GM12892 (cell line): ENCODE measurements around the gene UBTD1.
"Not testable (repeated sequence)": the region's sequence is repeated elsewhere in the genome, so short reads cannot be mapped to it uniquely, and the experiment has no call there.

ENCODE experiments used
- DNase-seq: peaks from one replicate; pipeline ENCODE4 v3.0.0; 2011; ENCODE audit not compliant: insufficient read length
- FAIRE-seq: peaks from 2 replicates; lab custom pipeline; 2011; peaks lifted over from hg19 to GRCh38; lab: Jason Lieb, UNC
- POLR2A ChIP-seq: IDR thresholded peaks from 2 replicates; pipeline ENCODE4 v1.6.1; 2011; ENCODE audit warnings: low read depth, low read length, control low read depth
- POLR2AphosphoS5 ChIP-seq: IDR thresholded peaks from 2 replicates; pipeline ENCODE4 v1.6.1; 2011; ENCODE audit warnings: low read depth, low read length, control low read depth
- TAF1 ChIP-seq: IDR thresholded peaks from 2 replicates; pipeline ENCODE4 v1.6.1; 2011; ENCODE audit warnings: low read depth, mild to moderate bottlenecking, control low read depth, low read length, borderline replicate concordance

UBTD1 gene

DNA sequence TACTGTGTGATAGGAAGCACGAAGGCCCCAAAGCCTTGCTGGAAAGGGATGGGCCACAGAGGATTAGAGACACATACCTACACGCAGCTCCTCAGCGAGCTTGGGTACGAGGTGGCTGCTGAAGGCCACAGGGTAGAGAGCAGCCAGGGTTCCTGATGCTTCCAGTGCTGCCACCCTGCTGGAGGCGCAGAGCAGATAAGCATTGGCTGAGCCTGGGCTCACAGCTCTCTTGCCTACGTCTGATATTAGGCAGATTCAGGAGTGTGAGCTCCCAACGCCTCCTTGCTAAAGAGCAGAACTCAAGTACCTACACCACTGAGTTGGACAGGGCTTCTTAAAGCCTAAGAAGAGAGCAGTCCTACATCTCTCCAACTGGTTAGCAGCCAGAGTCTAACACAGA, 32.7 kb upstream of the UBTD1 start:
- no peak for FAIRE-seq
- no peak for DNase-seq
- TF ChIP-seq POLR2AphosphoS5 (no peak), POLR2A (no peak), TAF1 (no peak)

DNA sequence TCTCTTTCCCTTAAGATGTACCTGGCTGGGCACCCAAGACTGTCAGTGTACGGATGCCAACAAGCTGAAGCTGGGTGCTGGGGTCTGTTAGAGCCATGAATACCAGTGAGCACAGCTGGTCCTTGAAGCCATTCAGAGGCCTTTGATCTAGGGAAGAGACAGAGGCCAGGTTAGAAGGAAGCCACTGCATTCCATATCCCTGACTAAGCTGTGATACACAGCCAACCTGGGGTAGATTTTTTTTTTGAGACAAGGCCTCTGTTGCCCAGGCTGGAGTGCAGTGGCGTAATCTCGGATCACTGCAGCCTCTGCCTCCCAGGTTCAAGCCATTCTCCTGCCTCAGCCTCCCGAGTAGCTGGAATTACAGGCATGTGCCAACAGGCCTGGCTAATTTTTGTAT, 32.0 kb upstream of the UBTD1 start:
- TF ChIP-seq POLR2A (no peak), POLR2AphosphoS5 (no peak), TAF1 (no peak)
- DNase-seq: no peak
- no peak for FAIRE-seq

DNA sequence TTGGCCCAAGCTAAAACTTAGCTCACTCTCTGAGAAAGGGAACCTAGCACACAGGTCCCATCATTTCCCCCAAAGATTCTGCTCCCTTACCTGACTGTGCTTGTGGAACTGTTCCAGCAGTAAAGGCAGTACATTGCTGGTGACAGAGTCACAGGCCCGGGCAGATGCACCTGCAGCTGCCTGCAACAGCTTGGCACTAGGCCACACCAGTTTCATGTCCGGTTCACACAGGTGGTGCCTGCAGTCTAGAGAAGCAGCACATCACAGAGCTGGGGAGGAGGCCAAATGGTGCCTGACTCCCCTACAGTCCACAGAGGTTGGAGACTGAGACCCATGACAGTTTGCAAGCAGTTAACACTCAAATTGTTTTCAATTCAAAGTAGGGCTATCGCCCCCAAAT, 30.6 kb upstream of the UBTD1 start:
- no peak for FAIRE-seq
- no peak for TF ChIP-seq POLR2A
- no peak for TF ChIP-seq POLR2AphosphoS5
- TF ChIP-seq TAF1: no peak

DNA sequence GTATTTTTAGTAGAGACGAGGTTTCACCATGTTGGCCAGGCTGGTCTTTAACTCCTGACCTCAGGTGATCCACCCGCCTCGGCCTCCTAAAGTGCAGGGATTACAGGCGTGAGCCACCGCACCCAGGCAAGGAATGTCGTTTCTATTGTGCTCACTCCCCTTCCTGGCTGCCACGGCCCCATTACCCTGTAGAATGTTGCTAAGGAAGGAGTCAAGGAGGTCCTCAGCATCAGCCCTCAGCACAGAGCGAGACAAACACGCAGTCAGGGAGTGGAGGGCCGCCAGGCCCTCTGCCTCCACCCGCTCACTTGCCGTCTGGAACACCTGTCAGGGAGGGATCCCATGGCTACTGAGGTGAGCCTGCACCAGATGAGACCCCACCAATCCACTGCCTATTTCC, 29.9 kb upstream of the UBTD1 start:
- not testable (repeated sequence) for FAIRE-seq, DNase-seq

More for the DNA sequence above, 30.6 kb upstream of the UBTD1 start:
- no peak for DNase-seq

DNA sequence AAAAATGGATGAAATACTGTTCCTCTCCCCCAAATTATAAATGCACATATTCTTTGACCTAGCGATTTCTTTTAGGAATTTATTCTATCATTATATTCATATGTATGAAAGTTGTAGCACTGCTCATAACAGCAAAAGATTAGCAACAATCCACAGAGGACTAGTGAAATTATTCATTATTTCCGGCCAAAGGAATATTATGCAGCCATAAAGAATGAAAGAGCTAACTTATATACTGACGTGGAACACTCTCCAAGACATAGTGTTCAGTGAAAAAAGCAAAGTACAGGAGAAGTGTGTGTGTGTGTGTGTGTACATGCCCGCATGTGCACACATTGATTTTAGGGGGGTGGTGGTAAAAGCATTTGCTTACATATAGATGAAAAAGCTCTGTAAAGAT, 23.8 kb upstream of the UBTD1 start:
- TF ChIP-seq TAF1: no peak
- DNase-seq: no peak
- FAIRE-seq: no peak

DNA sequence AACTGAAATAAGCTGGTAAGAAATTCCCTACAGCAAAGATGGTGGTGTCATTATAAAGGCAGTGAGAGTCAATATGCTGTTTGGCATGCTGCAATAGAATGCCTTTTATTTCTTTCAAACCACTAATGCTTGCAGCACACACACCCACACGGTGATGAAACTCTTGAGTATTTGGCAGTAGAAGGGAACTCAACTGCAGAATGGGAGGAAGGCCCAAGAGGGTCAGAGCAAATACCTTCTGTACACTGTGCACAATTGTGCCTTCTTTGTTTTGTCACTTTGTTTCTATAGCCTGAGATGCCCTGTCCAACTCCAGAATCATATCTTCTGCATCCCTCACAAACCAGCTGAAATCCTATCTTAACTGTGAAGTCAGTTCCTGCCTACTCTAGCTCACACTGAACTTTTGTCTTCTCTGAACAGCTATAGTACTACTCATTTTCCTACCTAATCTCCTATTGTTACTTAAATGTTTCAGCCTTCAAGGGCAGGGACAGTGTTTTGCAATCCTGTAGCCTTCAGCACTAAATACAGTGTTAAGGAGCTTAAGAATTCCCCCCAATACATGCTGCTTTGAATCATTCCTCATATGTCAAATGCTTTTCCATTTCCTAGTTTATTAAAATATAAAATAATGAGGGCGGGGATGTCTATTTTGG, 22.7 kb upstream of the UBTD1 start:
- no peak for FAIRE-seq
- TF ChIP-seq TAF1 (no peak), POLR2AphosphoS5 (no peak), POLR2A (no peak)

DNA sequence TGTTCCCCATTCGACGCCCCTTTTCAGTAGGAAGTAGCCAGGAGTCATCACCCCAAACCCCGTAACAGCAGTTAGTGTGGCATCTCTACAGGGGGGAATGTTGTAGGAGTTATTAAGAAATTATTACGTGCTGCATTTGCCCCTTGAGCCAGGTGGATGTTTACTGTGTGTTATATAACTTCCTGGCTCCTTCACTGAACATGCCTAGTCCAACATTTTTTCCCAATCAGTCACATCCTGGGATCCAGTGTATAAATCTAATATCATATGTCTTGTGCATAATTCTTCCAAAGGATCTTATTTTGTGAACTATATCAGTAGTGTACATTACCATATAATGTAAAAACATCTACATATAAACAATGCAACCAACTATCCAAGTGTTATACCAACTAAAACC, 19.3 kb upstream of the UBTD1 start:
- FAIRE-seq, DNase-seq: not testable (repeated sequence)

More for the DNA sequence above, 22.7 kb upstream of the UBTD1 start:
- DNase-seq: no peak

DNA sequence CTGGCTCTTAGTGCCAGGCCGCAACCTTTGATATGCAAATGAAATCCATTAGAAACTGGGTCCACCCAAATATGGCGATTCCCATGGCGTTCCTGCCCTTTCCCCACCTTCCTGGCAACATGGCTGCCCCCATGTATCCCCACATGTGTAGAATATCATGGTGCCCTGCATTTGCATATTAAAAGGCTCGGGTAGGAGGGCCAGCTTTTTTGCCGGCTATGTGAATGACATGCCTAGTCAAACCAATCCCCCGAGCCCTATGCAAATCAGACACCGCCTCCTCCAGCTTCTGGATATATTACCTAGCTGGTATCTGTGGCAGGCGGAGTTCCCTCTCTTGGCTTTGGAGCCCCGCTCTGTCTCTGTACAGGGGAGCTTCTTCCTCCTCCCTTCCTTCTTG, 18.8 kb upstream of the UBTD1 start:
- TF ChIP-seq POLR2AphosphoS5: no peak
- no peak for TF ChIP-seq POLR2A
- no peak for FAIRE-seq
- DNase-seq: no peak

DNA sequence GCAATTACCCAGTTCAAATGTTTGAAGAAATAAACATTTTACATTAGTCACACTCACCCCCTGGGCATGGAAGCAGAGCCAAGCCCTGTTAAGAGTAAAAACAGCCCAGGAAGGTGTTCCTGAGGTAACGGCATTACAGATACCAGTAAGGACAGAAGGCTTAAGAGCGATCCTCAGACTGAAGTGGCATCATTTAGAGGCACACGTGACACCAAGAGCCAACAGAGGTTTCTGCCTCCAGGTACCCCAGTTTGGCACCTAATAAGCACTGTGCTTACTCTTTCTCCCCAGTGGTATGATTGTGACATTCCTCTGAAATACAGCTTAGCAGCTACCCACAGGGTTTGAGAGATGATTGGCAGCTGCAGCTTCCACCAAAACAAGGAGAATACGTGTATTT, 17.7 kb upstream of the UBTD1 start:
- no peak for DNase-seq
- no peak for FAIRE-seq
- TF ChIP-seq POLR2AphosphoS5 (no peak), TAF1 (no peak), POLR2A (no peak)

DNA sequence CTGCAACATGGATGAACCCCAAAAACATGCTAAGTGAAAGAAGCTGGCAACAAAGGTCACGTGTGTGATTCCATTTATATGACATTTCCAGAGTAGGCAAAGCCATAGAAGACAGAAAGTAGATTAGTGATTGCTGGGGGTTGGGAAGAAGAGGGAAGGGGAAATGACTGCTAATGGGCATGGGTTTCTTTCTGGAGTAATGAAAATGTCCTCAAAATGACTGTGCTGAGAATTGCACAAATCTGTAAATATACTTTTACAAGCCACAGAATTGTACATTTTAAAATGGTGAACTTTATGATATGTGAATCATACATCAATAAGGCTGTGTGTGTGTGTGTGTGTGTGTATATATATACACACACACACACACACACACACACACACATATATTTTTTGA, 16.3 kb upstream of the UBTD1 start:
- no peak for TF ChIP-seq TAF1
- no peak for TF ChIP-seq POLR2A
- no peak for TF ChIP-seq POLR2AphosphoS5
- DNase-seq: no peak
- FAIRE-seq: no peak

DNA sequence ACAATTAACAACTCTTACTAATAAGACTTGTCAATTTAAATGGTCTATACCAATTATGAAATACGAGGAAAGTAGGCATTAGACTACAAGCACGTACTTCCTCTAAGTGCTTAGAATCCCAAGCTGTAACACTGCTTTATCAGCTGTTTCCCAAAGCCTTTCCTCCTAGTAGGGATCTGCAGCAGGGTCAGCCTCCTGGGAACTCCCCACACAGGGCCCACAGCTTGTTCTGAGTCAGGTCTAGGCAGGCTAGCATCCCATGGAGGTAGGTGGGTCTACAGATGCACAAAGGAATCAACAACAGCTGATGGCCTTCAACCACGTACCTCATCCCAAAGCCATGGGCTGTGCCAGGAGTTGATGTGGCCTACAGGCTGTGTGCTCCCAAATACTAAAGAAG, 15.2 kb upstream of the UBTD1 start:
- FAIRE-seq: no peak
- no peak for DNase-seq

DNA sequence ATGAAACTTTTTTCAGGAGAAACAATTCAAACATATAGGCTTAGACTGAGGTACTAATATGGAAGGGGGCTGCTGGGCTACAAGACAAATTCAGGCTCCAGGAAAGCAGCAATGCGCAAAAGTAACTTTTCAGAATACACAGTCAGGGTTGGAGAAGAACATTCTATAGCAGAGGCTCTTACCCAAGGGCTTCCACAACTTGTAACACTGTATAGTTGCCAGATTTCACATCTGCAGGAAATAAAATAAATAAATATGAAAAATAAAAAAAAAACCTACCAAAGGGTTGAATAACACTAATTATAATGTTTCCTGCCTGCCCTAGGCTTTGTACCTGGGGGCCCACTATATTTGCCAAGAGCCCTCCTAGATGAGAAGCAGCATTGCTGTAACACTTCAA, 14.8 kb upstream of the UBTD1 start:
- TF ChIP-seq POLR2A (no peak), POLR2AphosphoS5 (no peak), TAF1 (no peak)
- FAIRE-seq (no peak), DNase-seq (no peak)

More for the DNA sequence above, 15.2 kb upstream of the UBTD1 start:
- no peak for TF ChIP-seq POLR2A
- TF ChIP-seq TAF1: no peak
- no peak for TF ChIP-seq POLR2AphosphoS5

DNA sequence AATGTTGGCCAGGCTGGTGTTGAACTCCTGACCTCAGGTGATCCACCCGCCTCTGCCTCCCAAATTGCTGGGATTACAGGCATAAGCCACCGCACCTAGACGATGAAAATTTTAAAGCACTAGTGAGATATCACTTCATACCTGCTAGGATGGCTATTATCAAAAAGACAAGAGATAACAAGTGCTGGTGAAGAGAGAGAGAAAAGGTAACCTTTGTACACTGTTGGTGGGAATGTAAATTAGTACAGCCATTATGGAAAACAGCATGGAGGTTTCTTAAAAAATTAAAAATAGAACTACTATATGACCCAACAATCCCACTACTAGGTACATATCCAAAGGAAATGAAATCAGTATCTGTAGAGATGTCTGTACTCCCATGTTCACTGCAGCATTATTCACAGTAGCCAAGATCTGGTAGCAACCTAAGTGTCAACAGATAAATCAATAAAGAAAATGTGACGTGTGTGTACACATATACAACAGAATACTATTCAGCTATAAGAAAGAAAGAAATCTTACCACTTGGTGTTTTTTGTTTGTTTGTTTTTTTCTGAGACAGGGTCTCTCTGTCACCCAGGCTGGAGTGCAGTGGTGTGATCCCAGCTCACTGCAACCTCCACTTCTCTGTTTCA, 13.0 kb upstream of the UBTD1 start:
- FAIRE-seq: no peak
- TF ChIP-seq POLR2AphosphoS5: no peak
- DNase-seq: no peak
